KMS-11 (cell line): Measurements from ENCODE around the gene SRPK3.

Experiments used
- H2AFZ ChIP-seq: fragments of 200-600 bp; sonication (generic); 2 replicates; pipeline ENCODE4 v1.6.1; 2016; ENCODE audit warnings: antibody characterized with exemption, mixed run types, low read depth
- H3K27ac ChIP-seq: fragments of 200-600 bp; sonication (generic); 2 replicates; pipeline ENCODE4 v1.6.1; 2016; ENCODE audit warnings: mild to moderate bottlenecking, mixed run types
- H3K27me3 ChIP-seq: fragments of 200-600 bp; sonication (generic); 2 replicates; pipeline ENCODE4 v1.6.1; 2017; ENCODE audit warnings: mild to moderate bottlenecking, low read depth, mixed run types, moderate library complexity; ENCODE audit not compliant: insufficient read depth
- H3K36me3 ChIP-seq: fragments of 200-600 bp; sonication (generic); 2 replicates; pipeline ENCODE4 v1.6.1; 2017; ENCODE audit warnings: mild to moderate bottlenecking, mixed run types; ENCODE audit not compliant: insufficient read depth
- H3K4me1 ChIP-seq: fragments of 200-600 bp; sonication (generic); 2 replicates; pipeline ENCODE4 v1.6.1; 2016; ENCODE audit warnings: mild to moderate bottlenecking, low read depth, mixed run types; ENCODE audit not compliant: poor library complexity, severe bottlenecking
- H3K4me2 ChIP-seq: fragments of 200-600 bp; sonication (generic); 2 replicates; pipeline ENCODE4 v1.7.0; 2016; ENCODE audit warnings: mild to moderate bottlenecking, mixed run types
- H3K4me3 ChIP-seq: fragments of 200-600 bp; sonication (generic); IDR thresholded peaks from 2 replicates; pipeline ENCODE4 v1.6.1; 2017; ENCODE audit warnings: low read depth, low read length, mixed read lengths; ENCODE audit not compliant: insufficient read depth
- H3K79me2 ChIP-seq: fragments of 200-600 bp; sonication (generic); 2 replicates; pipeline ENCODE4 v1.6.1; 2016; ENCODE audit warnings: low read depth, mixed run types; ENCODE audit not compliant: insufficient read depth
- H3K9ac ChIP-seq: fragments of 200-600 bp; sonication (generic); 2 replicates; pipeline ENCODE4 v1.6.1; 2016; ENCODE audit warnings: mild to moderate bottlenecking, mixed run types
- H4K20me1 ChIP-seq: fragments of 200-600 bp; sonication (generic); 2 replicates; pipeline ENCODE4 v1.6.1; 2016; ENCODE audit warnings: mild to moderate bottlenecking, mixed run types; ENCODE audit not compliant: insufficient read depth
- TF ChIP-seq, protein P1 (sequence below): fragments of 200-600 bp; sonication (generic); conservative IDR thresholded peaks from 2 replicates; pipeline ENCODE4 v1.6.1; 2017; ENCODE audit warnings: low read depth, mild to moderate bottlenecking, antibody characterized with exemption, low read length, moderate library complexity, mixed read lengths

SRPK3 gene

GRCh38 chrX:153767674-153768055 is 13.2 kb upstream of the SRPK3 start:
- no peak overlapping the region for H2AFZ ChIP-seq
- no peaks in the 10 kb centered on the region; the same call in 1 of the 2 replicates for H3K27me3 ChIP-seq
- H3K4me2 ChIP-seq, result no peak overlapping the region
- H3K9ac ChIP-seq, result no peak overlapping the region
- H3K4me3 ChIP-seq, result no peak overlapping the region
- H4K20me1 ChIP-seq, result no peaks in the 10 kb centered on the region
- no peaks in the 10 kb centered on the region for H3K36me3 ChIP-seq
- H3K79me2 ChIP-seq, result no peaks in the 10 kb centered on the region
- H3K27ac ChIP-seq, result no peak overlapping the region
- TF ChIP-seq, protein P1, sequence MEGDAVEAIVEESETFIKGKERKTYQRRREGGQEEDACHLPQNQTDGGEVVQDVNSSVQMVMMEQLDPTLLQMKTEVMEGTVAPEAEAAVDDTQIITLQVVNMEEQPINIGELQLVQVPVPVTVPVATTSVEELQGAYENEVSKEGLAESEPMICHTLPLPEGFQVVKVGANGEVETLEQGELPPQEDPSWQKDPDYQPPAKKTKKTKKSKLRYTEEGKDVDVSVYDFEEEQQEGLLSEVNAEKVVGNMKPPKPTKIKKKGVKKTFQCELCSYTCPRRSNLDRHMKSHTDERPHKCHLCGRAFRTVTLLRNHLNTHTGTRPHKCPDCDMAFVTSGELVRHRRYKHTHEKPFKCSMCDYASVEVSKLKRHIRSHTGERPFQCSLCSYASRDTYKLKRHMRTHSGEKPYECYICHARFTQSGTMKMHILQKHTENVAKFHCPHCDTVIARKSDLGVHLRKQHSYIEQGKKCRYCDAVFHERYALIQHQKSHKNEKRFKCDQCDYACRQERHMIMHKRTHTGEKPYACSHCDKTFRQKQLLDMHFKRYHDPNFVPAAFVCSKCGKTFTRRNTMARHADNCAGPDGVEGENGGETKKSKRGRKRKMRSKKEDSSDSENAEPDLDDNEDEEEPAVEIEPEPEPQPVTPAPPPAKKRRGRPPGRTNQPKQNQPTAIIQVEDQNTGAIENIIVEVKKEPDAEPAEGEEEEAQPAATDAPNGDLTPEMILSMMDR, result no peak
- no peaks in the 10 kb centered on the region for H3K4me1 ChIP-seq

- TF ChIP-seq, protein P1, result no peak
- Histone ChIP-seq H3K4me1 (no peaks in the 10 kb centered on the region), H3K4me3 (no peak overlapping the region), H2AFZ (no peak overlapping the region), H3K4me2 (no peak overlapping the region), H3K36me3 (no peaks in the 10 kb centered on the region), H4K20me1 (no peaks in the 10 kb centered on the region), H3K27ac (no peak overlapping the region), H3K79me2 (no peaks in the 10 kb centered on the region), H3K27me3 (no peaks in the 10 kb centered on the region; the same call in 1 of the 2 replicates), H3K9ac (no peak overlapping the region)
Observed at GRCh38 chrX:153768311-153769157, 12.3 kb upstream of the SRPK3 start.

DNA sequence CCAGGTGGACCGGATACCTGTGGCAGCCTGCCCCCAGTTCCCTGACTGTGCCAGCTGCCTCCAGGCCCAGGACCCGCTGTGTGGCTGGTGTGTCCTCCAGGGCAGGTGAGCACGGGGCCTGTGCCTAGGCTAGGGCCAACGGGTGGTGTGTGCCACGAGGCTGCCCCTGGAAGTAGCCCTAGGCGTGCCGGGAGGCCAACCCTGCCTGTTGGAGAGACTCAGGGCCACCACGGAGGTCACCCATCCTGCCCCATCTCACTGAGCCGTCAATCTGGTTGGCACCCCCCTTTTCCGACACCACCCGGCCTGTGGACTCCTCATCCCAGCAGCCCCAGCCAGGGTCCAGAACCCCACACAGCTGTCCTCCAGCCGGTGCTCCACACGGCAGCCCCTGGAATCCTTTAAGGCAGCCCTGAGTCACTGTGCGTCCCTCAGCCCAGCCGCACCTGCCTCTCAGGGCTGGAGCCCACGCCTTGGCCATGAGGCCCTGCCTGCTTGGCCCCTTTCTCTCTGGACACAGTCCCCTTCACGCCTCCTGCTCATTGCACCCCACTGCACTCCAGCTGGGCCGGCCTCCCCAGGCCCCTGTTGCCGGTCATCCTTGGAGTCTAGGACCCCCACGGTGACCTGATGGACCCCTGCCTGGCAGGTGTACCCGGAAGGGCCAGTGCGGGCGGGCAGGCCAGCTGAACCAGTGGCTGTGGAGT is 11.5 kb upstream of the SRPK3 start:
- Histone ChIP-seq H4K20me1 (no peaks in the 10 kb centered on the region), H3K4me2 (no peak overlapping the region), H3K36me3 (no peaks in the 10 kb centered on the region), H3K27me3 (no peaks in the 10 kb centered on the region; the same call in 1 of the 2 replicates), H2AFZ (no peak overlapping the region), H3K4me1 (no peaks in the 10 kb centered on the region), H3K27ac (no peak overlapping the region), H3K4me3 (no peak overlapping the region), H3K9ac (no peak overlapping the region), H3K79me2 (no peaks in the 10 kb centered on the region)
- TF ChIP-seq, protein P1, result no peak

DNA sequence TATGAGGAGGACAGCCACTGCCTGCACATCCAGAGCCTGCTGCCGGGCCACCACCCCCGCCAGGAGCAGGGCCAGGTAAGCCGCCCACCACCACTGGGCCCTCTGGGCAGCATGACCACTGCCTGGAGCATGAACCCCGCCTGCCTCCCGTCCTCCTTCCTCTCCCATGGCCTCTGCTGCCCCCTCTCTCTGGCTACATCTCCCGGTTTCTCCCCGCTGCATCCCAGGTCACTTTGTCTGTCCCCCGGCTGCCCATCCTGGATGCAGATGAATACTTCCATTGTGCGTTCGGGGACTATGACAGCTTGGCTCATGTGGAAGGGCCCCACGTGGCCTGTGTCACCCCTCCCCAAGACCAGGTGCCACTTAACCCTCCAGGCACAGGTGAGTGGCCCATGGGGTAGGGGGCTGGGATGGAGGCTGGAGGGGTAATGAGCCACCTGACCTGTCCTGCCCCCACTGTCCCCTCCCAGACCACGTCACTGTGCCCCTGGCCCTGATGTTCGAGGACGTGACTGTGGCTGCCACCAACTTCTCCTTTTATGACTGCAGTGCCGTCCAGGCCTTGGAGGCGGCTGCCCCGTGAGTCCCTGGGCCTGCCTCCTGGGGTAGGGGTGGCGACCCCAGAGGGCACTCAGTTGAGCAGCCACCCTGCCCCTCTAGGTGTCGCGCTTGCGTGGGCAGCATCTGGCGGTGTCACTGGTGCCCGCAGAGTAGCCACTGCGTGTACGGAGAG is 10.8 kb upstream of the SRPK3 start:
- Histone ChIP-seq H3K27me3 (no peaks in the 10 kb centered on the region; the same call in 1 of the 2 replicates), H3K27ac (no peak overlapping the region), H2AFZ (no peak overlapping the region), H3K79me2 (no peaks in the 10 kb centered on the region), H3K4me3 (no peak overlapping the region), H3K36me3 (no peaks in the 10 kb centered on the region), H4K20me1 (no peaks in the 10 kb centered on the region), H3K9ac (no peak overlapping the region), H3K4me1 (no peaks in the 10 kb centered on the region), H3K4me2 (no peak overlapping the region)
- TF ChIP-seq, protein P1, result no peak
